DMS 273 treated with DMSO at 0.1 percent for 48 hours (cell line): Measurements from ENCODE around the gene PACSIN1.
"Not testable (repeated sequence)": the region's sequence is repeated elsewhere in the genome, so short reads cannot be mapped to it uniquely, and the experiment has no call there.

ENCODE experiments used
- DNase-seq: peaks from one replicate; lab custom pipeline; 2025; lab: John Stamatoyannopoulos, UW

The PACSIN1 gene

DNA sequence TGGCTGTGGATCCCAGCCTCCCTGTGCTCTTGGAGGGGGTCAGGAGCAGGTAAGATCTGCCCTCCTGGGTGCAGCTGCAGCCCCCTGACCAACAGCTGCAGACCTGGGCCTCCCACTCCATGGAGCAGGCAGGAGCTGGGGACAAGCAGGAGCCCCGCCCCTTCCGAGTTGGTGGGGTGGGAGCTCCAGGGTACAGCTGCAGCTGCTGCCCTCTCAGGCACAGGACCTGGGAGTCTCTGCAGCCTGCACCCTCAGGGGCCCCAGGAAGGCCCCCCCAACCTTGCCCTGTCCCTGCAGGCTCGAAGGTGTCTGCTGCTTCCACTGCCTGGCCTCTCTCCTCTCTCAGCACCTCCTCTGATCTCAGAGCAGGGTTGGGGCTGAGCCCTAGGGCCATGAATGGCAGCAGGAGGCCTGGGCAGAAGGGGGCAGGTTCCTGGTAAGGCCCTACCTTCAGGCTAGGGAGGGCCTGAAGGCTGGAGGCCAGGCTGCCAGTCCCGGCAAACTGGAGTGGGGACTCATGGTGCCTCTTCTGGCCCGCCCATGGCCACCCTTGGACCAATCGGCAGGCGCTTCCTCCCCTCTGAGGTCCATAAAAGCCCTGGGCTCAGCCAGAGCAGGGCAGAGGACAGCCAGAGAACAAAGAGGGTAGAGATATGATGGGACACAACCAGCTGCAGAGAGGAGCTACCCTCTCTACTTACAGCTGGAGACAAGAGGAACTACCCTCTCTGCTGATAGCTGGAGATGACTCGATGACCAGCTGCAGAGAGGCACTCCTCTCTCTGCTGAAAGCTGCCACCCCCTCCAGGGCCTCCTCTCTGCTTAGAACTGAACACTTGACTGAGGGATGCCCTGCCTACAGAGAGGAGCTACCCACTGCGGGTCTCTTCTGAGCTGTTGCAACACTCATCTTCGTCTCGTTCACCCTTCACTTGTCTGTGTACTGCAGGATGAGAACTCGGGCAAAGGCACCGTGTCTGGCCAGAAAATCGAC lies 7.8 kb upstream of the PACSIN1 start:
- DNase-seq: no peak

DNA sequence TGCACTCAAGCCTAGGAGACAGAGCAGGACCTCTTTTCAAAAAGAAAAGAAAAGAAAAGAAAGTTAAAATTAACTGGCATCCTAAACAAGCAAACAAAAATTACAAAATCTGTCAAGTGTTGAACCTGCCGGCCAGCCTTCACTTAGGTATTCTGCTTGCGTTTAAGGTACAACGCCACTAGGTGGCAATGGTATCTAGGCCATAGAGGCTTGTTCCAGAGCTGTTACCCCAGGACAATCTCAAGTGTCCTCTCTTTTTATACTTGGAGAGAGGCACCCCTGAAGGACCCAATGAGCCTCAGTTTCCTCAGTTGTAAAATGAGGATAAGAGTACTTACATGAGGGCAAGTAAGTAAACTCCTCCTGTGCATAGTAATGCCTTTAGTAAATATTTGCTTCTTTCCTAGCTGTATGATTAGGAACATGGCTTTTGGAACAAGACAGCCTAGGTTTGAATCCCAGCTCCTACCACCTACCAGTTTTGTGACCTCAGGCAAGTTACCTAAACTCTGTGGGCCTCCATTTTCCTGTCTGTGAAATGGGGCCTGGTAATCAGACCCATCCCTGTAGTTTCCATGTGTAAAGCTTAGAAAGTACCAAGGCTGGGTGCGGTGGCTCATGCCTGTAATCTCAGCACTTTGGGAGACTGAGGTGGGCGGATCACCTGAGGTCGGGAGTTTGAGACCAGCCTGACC lies 5.8 kb upstream of the PACSIN1 start:
- no peak for DNase-seq

DNA sequence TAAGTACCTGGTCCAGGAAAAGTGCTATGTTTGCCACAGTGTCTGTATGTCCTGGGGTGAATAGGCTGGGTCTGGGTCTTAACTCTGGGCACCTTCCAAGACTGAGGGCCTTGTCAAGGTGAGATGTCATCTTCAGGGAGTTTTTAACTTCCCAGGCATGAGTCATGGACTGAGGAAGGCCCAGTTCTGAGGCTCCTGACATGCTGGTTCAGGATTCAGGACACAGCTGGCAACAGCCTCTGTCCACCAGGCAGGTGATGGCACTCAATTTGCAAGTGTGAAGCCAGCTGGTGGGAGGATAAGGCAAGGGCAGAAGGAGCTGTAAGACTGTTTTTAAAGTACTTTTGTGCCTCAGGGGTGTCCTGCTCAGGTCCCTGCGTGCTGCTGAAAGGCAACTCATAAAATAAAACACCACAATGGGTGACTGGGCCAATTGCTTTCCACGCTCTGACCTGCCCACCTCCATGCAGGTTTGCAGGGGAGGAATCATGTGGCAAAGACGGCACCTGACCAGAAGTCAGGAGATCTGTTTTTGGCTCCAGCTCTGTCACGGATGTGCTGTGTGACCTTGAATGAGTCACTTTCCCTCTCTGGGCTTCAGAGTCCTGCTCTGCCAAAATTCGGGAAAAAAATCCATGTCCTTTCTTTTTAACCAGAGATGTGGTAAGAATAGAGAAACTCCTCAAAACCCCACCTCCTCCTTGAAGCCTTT lies 4.9 kb upstream of the PACSIN1 start:
- DNase-seq: no peak

DNA sequence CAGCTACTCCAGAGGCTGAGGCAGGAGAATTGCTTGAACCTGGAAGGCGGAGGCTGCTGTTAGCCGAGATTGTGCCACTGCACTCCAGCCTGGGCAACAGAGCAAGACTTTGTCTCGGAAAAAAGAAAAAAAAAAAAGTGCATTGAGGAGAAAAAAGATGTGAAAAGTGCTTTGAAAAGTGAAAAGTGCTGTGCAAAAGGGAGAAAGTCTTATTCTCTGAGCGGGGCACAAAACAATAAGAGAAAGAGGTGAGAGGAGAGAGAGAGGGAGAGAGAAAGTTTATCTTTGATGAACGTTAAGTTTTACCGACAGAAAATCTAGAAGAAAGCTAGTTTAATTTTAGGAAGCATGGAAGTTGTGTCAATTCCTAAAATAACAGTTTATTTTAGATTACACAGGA lies 3.9 kb upstream of the PACSIN1 start:
- DNase-seq: no peak

DNA sequence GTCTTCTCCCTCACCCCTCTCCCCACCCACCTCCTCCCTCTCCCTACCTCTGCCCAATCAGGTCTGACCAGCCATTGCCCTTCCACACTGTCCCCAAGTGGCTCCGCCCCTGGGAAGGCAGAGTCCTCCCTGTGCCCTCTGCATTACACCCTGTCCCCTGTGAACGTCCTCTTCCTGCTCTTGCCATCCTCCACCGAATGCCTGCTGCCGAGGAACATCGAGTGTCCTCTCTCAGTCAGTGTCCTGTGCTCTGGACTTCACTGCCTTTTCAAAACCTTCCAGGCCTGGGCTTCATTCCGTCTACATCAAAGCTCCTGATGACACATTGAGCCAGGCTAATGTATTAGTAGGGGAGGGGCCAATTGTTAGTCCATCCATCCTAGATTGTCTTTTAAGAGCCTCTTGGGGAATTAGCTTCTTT lies 3.3 kb upstream of the PACSIN1 start:
- peak; percentile 27 for DNase-seq

DNA sequence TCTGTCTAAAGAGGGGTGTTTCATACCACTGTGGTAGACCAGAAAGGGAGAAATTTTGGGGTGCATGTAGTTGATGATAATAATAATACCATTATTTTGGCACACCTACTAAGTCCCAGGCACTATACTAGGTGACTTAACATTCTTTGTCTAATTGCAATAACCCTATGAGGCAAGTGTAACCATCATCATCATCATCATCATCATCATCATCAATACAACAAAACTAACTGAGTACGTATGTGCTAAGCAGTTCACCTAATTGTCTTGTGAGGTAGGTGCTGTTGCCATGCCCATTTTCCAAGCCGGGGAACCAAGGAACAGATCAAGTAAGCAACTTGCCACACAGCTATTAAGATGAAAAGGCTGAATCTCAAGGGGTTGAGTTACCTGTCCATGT lies 2.6 kb upstream of the PACSIN1 start:
- DNase-seq: no peak

DNA sequence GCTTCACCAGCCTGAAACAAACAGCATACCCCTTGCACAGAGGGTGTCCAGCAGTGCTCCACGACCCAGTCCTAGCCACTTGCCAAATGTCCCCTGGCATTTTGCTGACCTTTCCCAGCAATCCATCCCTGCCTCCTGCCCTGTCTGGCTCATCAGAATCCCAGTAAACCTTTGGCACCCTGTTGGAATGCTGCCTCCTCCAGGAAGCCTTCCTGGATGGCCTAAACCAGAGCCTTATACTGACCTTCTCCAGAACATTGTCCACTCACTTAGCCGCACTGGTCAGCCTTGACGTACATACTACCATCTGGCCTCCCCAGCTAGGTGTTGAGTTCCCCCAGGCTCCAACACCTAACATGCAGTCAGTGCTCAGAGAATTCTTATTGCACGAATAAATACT lies 2.0 kb upstream of the PACSIN1 start:
- no peak for DNase-seq

DNA sequence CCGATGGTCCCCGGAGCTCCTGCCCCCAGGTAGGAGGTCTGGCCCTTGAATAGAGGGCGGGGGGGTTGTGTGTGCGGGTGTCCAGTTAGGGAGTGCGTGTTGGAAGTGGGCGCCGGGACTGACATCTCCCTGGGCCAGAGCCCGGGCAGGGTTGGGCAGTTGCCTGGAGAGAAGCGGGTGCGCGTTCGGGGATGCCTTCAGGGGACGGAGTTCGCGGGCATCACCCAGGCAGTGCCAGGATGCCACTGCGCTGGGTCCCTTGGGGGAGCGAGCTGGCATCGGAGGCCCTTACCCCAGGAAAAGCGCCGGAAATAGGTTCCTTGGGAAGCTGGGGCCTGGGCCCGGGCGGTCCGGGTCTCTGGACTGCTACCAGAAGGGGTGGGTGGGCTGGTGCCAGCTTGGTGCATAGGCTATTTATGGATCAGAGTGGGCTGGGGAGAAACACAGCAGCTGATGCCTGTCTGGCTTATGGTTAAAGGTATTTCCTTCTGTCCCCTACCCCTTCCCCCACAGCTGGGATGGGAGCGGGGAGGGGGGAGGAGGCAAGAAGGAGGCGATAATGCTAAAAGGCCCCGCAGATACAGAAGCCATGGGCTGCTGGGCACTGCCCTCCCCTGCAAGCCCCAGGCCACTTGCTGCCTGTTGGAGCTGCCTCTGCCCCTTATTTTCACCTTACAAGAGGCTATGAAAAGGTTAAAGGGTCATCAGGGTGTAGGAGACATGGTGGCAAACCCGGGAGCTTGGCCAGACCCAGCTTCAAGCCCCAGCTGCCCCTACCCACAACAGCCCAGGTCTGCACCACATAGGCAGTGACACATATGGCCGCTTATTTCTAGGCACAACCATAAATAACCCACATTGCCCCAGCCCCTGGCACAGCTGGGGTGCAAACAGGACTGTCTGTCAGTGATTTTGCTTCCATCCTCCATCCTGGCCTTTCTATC lies 638 bp downstream of the PACSIN1 start:
- DNase-seq: no peak

DNA sequence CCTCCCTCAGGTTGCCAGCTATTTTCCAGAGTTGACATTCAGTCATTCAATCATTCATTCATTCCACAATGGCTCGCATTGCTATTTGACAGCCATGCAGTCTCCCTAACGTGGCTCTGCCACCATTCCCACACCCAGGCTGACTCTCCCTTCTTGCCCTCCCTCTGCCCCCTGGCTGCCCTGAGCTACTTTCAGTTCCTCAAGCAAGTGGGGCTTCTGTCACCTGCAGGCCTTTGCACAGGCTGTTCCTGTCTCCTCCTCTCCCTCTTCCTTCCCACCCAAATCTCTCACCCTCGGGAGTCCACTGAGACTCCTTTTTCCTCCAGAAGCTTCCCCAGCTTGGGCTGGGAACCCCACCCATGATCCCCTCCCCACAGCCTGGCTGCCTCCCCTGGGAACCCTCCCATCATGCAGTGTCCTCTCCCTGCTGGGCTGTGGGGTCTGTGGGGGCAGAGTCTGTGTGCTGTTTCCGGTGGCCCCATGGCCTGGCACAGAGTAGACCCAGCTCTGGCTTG lies 2.6 kb downstream of the PACSIN1 start:
- DNase-seq: no peak

DNA sequence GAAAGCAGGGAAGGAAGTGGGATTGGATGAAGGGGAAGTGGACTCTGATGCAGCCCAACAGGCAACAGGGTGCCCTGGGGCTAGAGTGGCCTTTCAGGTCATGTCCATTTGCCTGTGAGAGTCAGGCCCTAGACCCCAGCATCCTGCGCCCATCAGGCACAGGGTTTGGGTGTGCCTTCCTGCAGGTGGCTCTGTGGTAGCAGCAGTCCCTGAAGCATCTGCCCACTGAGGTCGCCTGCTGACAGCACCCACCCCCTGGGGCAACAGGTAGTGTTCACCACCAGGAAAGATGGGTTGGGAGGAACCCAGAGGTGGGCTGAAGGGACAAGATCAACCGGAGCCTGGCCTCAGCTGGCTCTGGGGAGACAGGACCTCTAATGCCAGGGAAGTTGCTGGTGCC lies 3.6 kb downstream of the PACSIN1 start:
- no peak for DNase-seq

DNA sequence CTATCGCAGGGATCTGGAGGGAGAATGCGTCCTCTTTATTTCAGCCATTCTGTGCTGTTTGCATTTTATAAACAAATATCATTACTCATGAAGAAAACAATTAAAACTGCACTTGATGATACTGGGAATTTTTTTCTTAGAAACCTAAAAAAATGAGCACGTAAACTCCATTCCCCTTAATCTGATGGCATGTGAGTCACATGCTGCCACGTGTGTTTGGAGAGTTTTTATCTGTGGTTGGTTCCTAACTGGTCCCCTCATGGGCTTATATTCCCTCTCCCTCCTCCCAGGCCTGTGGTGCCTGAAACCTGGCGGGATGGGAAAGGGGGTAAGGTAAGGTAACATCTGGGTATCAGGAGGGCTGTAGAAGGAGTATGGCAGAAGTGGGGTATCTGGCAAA lies 6.5 kb downstream of the PACSIN1 start:
- no peak for DNase-seq

DNA sequence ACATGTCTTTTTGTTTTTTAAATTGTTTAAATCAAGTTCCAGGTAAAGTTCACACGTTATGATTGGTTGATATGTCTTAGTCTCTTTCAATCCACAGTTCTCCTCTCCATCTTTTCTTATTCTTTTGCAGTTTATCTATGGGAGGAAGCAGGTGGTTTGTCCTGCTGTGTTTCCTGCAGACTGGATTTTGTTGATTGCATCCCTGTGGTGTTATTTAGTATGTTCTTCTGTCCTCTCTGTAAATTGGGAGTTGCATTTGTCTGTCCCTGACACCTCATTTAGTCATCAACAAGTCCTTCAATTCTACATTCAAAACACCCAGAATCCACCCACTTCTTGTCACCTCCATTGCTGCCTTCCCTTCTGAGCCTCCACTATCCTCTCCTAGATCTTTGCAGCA lies 8.1 kb downstream of the PACSIN1 start:
- no peak for DNase-seq

DNA sequence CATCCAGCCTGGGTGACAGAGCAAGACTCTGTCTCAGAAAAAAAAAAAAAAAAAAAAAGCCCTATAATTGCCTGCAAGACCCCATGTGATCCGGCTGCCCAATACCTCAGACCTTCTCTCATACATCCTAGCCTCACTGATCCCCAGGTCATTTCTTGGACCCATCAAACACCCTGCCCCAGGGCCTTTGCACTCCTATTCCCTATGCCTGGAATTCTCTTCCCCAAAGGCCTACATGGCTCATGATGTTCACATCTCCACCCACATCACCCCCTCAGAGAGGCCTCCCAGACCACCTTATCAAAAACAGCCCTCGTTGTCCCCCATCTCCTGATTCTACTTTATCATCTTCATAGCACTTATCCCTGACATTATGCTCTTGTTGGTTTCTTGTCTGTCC lies 8.9 kb downstream of the PACSIN1 start:
- no peak for DNase-seq

DNA sequence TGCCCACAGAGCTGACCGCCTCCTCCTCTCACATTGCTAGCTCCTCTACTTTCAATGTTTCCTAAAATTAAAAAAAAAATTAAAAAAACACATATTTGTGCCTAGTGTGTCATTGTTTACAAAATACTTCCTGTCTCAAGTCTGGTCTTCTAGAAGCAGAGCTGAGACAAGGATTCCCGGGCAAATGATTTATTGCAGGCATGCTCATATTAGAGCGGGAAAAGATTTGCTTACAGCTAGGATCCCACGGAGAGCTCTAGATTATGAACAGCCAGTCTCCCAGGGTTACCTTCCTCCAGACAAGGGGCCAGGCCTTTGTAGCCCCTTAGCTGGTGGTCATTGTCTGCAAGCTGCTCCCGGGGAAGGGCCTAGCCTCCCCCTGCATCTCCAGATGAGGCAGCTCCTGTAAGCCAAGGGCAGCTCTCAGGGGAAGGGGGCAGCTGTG lies 9.4 kb downstream of the PACSIN1 start:
- DNase-seq: no peak

DNA sequence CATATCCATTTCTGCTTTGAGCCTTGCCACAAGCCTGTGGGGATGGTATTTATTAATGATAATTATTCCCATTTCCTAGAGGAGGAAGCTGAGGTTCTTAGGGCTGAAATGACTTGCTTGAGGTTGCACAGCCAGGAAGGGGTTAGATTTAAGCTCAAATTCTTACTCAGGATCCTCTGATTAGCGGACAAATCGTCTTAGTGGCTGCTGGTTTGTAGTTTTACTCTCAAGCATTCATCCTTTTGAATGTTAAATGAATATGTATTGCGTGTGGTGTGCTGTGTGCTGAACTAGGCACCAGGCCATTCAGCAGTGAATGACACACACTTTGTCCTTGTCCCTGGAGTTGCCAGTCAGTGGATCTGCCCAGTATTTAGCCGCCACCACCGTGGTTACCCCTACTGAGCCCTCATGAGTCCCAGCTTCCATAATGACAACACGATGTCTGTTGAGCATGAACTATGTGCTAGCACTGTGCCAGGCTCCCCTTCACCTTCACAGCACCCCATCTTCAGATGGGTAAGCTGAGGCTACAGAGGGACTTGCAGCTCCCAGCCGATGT lies 10.0 kb downstream of the PACSIN1 start:
- DNase-seq: no peak

DNA sequence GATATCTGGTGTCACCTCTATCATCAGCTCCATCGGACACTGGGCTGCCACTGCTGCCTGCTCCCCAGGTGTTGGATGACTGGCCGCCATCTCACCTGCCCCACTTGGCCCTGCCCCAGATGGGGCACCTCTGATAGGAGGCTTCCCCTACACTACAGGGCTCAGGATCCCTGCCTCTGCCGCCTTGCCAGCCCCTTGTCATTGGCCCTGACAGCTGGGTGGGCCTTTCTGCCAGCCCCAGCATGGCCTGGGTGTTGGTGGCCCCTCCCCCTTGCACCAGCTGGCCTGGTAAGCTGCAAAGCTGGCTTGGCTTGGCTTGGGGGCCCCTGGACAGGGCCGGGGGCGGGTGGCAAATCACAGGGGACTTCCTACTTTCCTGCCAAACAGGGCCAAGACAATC lies 10.6 kb downstream of the PACSIN1 start:
- peak; percentile 43 for DNase-seq

DNA sequence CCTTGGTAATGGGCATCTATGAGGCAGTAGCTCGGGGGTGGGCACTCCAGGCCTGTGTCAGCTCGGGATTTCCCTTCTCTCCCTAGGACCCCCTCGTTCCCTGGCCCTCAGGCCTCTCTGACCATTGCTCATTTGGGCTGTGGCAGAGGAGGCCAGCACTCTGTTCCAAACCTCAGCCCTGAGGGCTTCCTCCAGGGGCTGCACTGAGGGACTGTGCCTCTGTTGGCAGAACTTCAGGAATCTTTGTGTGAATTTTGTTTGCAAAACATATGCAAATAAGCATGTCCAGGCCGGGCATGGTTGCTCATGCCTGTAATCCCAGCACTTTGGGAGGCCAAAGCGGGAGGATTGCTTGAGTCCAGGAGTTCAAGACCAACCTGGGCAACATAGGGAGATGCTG lies 11.0 kb downstream of the PACSIN1 start:
- no peak for DNase-seq

DNA sequence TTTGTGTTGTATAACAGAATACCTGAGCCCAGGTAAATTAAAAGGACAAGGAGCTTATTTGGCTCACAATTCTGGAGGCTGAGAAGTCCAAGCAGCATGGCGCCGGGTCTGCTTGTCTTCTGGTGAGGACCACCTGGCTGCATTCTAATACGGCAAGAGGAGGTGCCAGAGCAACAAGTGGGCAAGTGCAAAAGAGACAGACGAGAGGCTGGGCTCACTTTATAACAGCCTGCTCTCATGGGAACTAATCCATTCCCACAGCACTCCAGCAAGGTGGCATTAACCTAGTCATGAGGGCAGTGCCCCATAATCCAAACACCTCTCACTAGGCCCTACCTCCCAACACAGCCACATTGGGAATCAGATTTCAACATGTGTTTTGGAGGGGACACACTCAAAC lies 12.9 kb downstream of the PACSIN1 start:
- no peak for DNase-seq

DNA sequence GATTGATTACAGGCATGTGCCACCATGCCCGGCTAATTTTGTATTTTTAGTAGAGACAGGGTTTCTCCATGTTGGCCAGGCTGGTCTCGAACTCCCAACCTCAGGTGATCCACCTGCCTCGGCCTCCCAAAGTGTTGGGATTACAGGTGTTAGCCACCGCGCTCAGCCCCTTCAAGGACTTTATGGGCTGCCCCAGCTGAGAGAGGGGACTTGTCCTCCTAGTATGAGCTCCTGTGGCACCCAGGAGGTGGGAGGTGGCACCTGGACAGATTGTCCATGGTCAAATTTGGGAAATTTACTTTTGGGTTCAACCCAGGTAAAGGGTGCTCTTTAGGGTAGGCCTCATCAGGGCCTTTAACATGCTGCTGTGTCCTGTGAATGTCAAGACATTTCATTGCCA lies 17.9 kb downstream of the PACSIN1 start:
- not testable (repeated sequence) for DNase-seq

DNA sequence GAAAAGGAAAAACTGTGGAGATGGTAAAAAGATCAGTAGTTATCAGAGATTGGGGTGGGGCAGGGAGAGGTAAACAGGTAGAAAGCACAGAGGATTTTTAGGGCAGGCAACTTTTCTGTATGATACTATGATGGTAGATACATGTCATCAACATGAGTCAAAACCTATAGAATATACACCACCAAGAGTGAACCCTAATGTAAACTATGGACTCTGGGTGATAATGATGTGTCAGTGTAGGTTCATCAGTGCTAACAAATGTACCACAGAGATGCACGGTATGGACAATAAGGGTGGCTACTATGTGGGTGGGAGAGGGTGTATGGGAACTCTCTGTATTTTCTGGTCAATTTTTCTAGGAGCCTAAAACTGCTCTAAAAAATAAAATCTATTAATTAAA lies 18.5 kb downstream of the PACSIN1 start:
- DNase-seq: no peak

DNA sequence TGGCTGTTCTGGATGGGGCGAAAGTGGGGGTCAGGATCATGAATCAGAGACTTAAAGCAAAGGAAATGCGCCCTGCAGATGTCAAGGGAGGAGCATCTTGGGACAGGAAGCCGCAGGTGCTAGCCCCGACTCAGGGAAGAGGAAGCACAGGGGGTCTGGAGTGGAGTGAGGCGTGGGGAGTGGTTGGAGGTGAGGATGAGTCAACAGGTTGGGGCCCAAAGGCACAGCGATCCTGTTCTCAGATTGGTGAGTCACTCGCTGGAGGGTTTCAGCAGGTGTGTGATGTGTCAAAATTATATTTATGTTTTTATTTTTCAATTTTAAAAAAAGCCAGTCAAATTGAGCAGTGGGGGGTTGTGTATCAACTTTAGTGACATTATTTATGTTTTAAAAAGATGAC lies 19.0 kb downstream of the PACSIN1 start:
- no peak for DNase-seq
